HepG2 (cell line): Measurements from ENCODE around the gene ANKRD52. TPM values are rescaled to one million over a fixed set of nuclear protein-coding genes. Genes with fewer than 3 reads are reported as not detected.

Source experiments
- CBFB ChIP-seq: sonication (generic); formaldehyde crosslinking; IDR thresholded peaks from 2 replicates; pipeline ENCODE4 v1.4.0; 2020; ENCODE audit warnings: missing genetic modification reagents
- CCAR2 ChIP-seq: fragments of 200-400 bp; formaldehyde crosslinking; optimal IDR thresholded peaks from 2 replicates; pipeline ENCODE3; 2018; ENCODE audit warnings: low read depth, mild to moderate bottlenecking, low read length, moderate library complexity
- CEBPB ChIP-seq: IDR thresholded peaks from 2 replicates; pipeline ENCODE4 v1.6.1; 2011; ENCODE audit warnings: low read depth, low read length, improper control_type of control experiment, borderline replicate concordance
- CREM ChIP-seq, 2 experiments: sonication (generic) in 1 of 2; formaldehyde crosslinking in 1 of 2; IDR thresholded peaks; 2 replicates each; pipeline versions ENCODE4 v1.4.0 to v1.6.1; 2016 to 2020; ENCODE audit warnings: antibody characterized with exemption in 1 of 2, mild to moderate bottlenecking in 1 of 2, missing genetic modification reagents in 1 of 2
- DMAP1 ChIP-seq: IDR thresholded peaks from 2 replicates; pipeline ENCODE4 v1.6.1; 2016
- GATAD1 ChIP-seq: IDR thresholded peaks from 2 replicates; pipeline ENCODE4 v1.6.1; 2016; ENCODE audit warnings: missing genetic modification reagents, missing compliant biosample characterization
- IKZF4 ChIP-seq: sonication (generic); formaldehyde crosslinking; IDR thresholded peaks from 2 replicates; pipeline ENCODE4 v1.5.1; 2020; ENCODE audit warnings: borderline replicate concordance, mild to moderate bottlenecking, low read depth, missing genetic modification reagents; ENCODE audit errors: not compliant biosample characterization
- JARID2 ChIP-seq: sonication (generic); formaldehyde crosslinking; IDR thresholded peaks from 2 replicates; pipeline ENCODE4 v1.8.1; 2023; ENCODE audit warnings: missing genetic modification reagents, inconsistent platforms; ENCODE audit not compliant: insufficient replicate concordance
- KMT2A ChIP-seq: sonication (generic); formaldehyde crosslinking; IDR thresholded peaks from 2 replicates; pipeline ENCODE4 v1.4.0; 2020; ENCODE audit warnings: missing genetic modification reagents
- NFIC ChIP-seq: IDR thresholded peaks from 2 replicates; pipeline ENCODE4 v1.6.1; 2012; ENCODE audit warnings: mild to moderate bottlenecking, low read length, inconsistent platforms
- POLR2AphosphoS2 ChIP-seq: IDR thresholded peaks from 2 replicates; pipeline ENCODE4 v1.6.1; 2011; ENCODE audit warnings: low read depth, low read length, improper control_type of control experiment
- PRPF4 ChIP-seq: fragments of 200-400 bp; formaldehyde crosslinking; IDR thresholded peaks from 2 replicates; pipeline ENCODE4 v1.6.1; 2016; ENCODE audit warnings: low read length, low read depth; ENCODE audit not compliant: poor library complexity, severe bottlenecking
- SOX13 ChIP-seq, 3 experiments: fragments of 450-650 bp in 1 of 3; sonication (generic) in 1 of 3; formaldehyde crosslinking in 1 of 3; IDR thresholded peaks in 2 of 3; conservative IDR thresholded peaks in 1 of 3; 2 replicates each; pipeline versions ENCODE4 v1.5.0 to v1.6.1; 2016 to 2020; ENCODE audit warnings: antibody characterized with exemption in 1 of 3, mild to moderate bottlenecking in 1 of 3, missing compliant biosample characterization in 1 of 3, missing genetic modification reagents in 1 of 3, moderate library complexity in 1 of 3
- TAF1 ChIP-seq: sonication (generic); formaldehyde crosslinking; IDR thresholded peaks from 2 replicates; pipeline ENCODE4 v1.4.0; 2020; ENCODE audit warnings: missing genetic modification reagents
- TBX3 ChIP-seq: fragments of 450-650 bp; IDR thresholded peaks from 2 replicates; pipeline ENCODE4 v1.6.1; 2017; ENCODE audit warnings: antibody characterized with exemption, mild to moderate bottlenecking, inconsistent platforms, borderline replicate concordance
- THAP11 ChIP-seq: IDR thresholded peaks from 2 replicates; pipeline ENCODE4 v1.6.1; 2016; ENCODE audit warnings: missing biosample characterization, missing genetic modification reagents
- ZC3H13 ChIP-seq: sonication (generic); formaldehyde crosslinking; IDR thresholded peaks from 2 replicates; pipeline ENCODE4 v1.8.1; 2023; ENCODE audit warnings: mild to moderate bottlenecking, missing genetic modification reagents, moderate library complexity
- polyA plus RNA-seq, 8 experiments: library from polyadenylated mRNA; depleted of rRNA in 3 of 8; stranded (reverse) in 7 of 8; unstranded in 1 of 8; fragments of >200 nt; fragmentation: Illumina TruSeq in 4 of 8; extraction: Trizol in 4 of 8; gene quantifications; 2 replicates each; pipeline versions ENCODE4 v1.2.1 to v1.2.3, GENCODE V29; 2011 to 2016; ENCODE audit warnings: low read depth in 4 of 8, missing spikeins in 1 of 8, mixed read lengths in 1 of 8; ENCODE audit not compliant: insufficient read depth in 1 of 8
- total RNA-seq, 5 experiments: library from RNA; depleted of rRNA; stranded (reverse); fragments of >200 nt; fragmentation: Illumina TruSeq; extraction: Trizol; gene quantifications; 2 replicates each; pipeline ENCODE4 v1.2.3, GENCODE V29; 2016; ENCODE audit warnings: low read depth in 1 of 5
- TF ChIP-seq, protein P1 (sequence below): sonication (generic); formaldehyde crosslinking; IDR thresholded peaks from 2 replicates; pipeline ENCODE4 v1.5.1; 2020; ENCODE audit warnings: mild to moderate bottlenecking, moderate library complexity, missing genetic modification reagents
- TF ChIP-seq, protein P2 (sequence below): sonication (generic); formaldehyde crosslinking; IDR thresholded peaks from 2 replicates; pipeline ENCODE4 v1.4.0; 2020; ENCODE audit warnings: missing genetic modification reagents, mild to moderate bottlenecking, borderline replicate concordance
- TF ChIP-seq, protein P3 (sequence below): sonication (generic); formaldehyde crosslinking; IDR thresholded peaks from 2 replicates; pipeline ENCODE4 v1.4.0; 2020; ENCODE audit warnings: mild to moderate bottlenecking, missing genetic modification reagents
- TF ChIP-seq, protein P4 (sequence below): sonication (generic); formaldehyde crosslinking; IDR thresholded peaks from 2 replicates; pipeline ENCODE4 v1.4.0; 2020; ENCODE audit warnings: missing genetic modification reagents

The ANKRD52 gene
- total and polyA plus RNA-seq, 2 of the 13 experiments (the other 11 are each of a cell fraction or from before 2014, with no cell fraction given): 7.8 to 9.2 TPM

DNA sequence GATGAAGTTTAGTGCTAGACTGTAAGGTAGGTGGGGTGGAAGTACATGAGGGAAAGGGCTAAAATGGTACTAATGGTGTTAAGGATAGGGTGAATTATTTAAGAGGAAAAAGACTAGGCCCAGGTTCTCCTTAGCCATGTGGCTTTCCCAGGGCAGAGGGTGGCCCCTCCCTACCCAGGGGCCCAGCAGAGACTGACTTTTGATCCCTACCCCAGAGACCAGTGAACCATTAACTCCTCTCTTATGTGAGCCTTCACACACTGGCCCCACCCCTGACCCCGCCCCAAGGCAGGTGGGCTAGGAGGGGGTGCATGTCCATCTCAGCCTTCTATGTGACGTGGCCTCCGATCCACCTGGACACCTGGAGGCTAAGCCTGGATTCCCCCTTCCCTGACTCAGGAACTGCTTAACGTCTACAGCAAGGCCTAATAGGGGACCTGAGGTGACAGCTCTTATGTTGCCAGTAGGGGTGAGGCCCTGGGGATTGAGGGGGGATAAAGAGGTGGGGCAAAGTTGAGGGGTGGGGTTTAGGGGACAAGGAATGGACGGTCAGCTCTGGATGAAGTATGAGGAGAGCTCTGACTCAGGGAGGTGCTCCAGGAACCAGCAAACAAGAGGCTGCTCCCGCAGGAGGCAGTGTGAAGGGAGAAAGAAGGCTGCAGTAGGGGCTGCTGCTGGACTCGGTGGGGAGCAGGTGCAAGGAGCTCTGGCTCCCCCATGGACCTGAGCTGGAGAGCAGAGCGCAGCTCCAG lies 27.6 kb downstream of the ANKRD52 start (continued):
- TF ChIP-seq, protein P1, sequence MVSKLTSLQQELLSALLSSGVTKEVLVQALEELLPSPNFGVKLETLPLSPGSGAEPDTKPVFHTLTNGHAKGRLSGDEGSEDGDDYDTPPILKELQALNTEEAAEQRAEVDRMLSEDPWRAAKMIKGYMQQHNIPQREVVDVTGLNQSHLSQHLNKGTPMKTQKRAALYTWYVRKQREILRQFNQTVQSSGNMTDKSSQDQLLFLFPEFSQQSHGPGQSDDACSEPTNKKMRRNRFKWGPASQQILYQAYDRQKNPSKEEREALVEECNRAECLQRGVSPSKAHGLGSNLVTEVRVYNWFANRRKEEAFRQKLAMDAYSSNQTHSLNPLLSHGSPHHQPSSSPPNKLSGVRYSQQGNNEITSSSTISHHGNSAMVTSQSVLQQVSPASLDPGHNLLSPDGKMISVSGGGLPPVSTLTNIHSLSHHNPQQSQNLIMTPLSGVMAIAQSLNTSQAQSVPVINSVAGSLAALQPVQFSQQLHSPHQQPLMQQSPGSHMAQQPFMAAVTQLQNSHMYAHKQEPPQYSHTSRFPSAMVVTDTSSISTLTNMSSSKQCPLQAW (CRISPR knock-in tag): peak; percentile 90; the same call in 1 of the 2 replicates
- TF ChIP-seq, protein P2, sequence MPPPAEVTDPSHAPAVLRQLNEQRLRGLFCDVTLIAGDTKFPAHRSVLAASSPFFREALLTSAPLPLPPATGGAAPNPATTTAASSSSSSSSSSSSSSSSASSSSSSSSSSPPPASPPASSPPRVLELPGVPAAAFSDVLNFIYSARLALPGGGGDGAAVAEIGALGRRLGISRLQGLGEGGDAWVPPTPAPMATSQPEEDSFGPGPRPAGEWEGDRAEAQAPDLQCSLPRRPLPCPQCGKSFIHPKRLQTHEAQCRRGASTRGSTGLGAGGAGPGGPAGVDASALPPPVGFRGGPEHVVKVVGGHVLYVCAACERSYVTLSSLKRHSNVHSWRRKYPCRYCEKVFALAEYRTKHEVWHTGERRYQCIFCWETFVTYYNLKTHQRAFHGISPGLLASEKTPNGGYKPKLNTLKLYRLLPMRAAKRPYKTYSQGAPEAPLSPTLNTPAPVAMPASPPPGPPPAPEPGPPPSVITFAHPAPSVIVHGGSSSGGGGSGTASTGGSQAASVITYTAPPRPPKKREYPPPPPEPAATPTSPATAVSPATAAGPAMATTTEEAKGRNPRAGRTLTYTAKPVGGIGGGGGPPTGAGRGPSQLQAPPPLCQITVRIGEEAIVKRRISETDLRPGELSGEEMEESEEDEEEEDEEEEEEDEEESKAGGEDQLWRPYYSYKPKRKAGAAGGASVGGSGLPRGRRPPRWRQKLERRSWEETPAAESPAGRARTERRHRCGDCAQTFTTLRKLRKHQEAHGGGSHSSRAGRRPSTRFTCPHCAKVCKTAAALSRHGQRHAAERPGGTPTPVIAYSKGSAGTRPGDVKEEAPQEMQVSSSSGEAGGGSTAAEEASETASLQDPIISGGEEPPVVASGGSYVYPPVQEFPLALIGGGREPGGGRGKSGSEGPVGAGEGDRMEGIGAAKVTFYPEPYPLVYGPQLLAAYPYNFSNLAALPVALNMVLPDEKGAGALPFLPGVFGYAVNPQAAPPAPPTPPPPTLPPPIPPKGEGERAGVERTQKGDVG: no peak
- 0 out of 2 replicates have a peak, but pooled peaks have one; percentile 37 for TF ChIP-seq ZC3H13 (CRISPR knock-in tag)
- TF ChIP-seq TBX3: 0 out of 2 replicates have a peak, but pooled peaks have one; percentile 6
- no peak for TF ChIP-seq SOX13 (IDR thresholded peaks at IDR 0.05)
- no peak; a peak in 1 of 4 replicates for TF ChIP-seq SOX13 (CRISPR knock-in tag; conservative IDR thresholded peaks at IDR 0.05 in 1 of 2, IDR thresholded peaks at IDR 0.05 in 1 of 2)
- TF ChIP-seq, protein P3, sequence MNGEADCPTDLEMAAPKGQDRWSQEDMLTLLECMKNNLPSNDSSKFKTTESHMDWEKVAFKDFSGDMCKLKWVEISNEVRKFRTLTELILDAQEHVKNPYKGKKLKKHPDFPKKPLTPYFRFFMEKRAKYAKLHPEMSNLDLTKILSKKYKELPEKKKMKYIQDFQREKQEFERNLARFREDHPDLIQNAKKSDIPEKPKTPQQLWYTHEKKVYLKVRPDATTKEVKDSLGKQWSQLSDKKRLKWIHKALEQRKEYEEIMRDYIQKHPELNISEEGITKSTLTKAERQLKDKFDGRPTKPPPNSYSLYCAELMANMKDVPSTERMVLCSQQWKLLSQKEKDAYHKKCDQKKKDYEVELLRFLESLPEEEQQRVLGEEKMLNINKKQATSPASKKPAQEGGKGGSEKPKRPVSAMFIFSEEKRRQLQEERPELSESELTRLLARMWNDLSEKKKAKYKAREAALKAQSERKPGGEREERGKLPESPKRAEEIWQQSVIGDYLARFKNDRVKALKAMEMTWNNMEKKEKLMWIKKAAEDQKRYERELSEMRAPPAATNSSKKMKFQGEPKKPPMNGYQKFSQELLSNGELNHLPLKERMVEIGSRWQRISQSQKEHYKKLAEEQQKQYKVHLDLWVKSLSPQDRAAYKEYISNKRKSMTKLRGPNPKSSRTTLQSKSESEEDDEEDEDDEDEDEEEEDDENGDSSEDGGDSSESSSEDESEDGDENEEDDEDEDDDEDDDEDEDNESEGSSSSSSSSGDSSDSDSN (CRISPR knock-in tag): peak; percentile 45; the same call in 1 of the 2 replicates
- no peak for TF ChIP-seq JARID2 (CRISPR knock-in tag)
- TF ChIP-seq CBFB (CRISPR knock-in tag): no peak
- TF ChIP-seq NFIC: no peak
- peak; percentile 29 for TF ChIP-seq CCAR2
- no peak for TF ChIP-seq CEBPB
- TF ChIP-seq PRPF4: no peak
- peak; percentile 62; the same call in 1 of the 2 replicates for TF ChIP-seq CREM (IDR thresholded peaks at IDR 0.05)
- no peak for TF ChIP-seq CREM (CRISPR knock-in tag; IDR thresholded peaks at IDR 0.05)
- TF ChIP-seq POLR2AphosphoS2: peak; percentile 41; the same call in 1 of the 2 replicates
- TF ChIP-seq TAF1 (CRISPR knock-in tag): peak; percentile 57
- TF ChIP-seq, protein P4, sequence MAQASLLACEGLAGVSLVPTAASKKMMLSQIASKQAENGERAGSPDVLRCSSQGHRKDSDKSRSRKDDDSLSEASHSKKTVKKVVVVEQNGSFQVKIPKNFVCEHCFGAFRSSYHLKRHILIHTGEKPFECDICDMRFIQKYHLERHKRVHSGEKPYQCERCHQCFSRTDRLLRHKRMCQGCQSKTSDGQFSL (CRISPR knock-in tag): no peak; the same call in 1 of the 2 replicates
- TF ChIP-seq GATAD1 (CRISPR knock-in tag): peak; percentile 21
- TF ChIP-seq IKZF4 (CRISPR knock-in tag): no peak
- TF ChIP-seq KMT2A (CRISPR knock-in tag): peak; percentile 17; the same call in 1 of the 2 replicates
- TF ChIP-seq DMAP1: peak; percentile 94
- TF ChIP-seq THAP11 (CRISPR knock-in tag): peak; percentile 50
